Brain microvascular endothelial cell (primary cell): ENCODE data around the gene CDS2.
A peak's percentile ranks its signal among the peaks of the same experiment; 100 is the strongest.

ENCODE experiments used
- DNase-seq: peaks from one replicate; pipeline ENCODE4 v3.0.0-alpha.2; 2020
- H3K27ac ChIP-seq: fragments of 250-450 bp; sonication (Bioruptor Pico); 2 replicates; pipeline ENCODE4 v1.5.1; 2020; ENCODE audit warnings: mild to moderate bottlenecking, moderate library complexity
- H3K27me3 ChIP-seq: fragments of 250-450 bp; sonication (Bioruptor Pico); replicated peaks from 2 replicates; pipeline ENCODE4 v1.5.1; 2020; ENCODE audit warnings: mild to moderate bottlenecking
- H3K36me3 ChIP-seq: fragments of 250-450 bp; sonication (Bioruptor Pico); replicated peaks from 2 replicates; pipeline ENCODE4 v1.5.1; 2020; ENCODE audit warnings: mild to moderate bottlenecking
- H3K4me3 ChIP-seq: 2 replicates; pipeline ENCODE4 v1.5.1; 2011; ENCODE audit warnings: low read depth, mild to moderate bottlenecking, control low read depth, low read length, moderate library complexity
- in situ Hi-C: cut with HindIII; loops from 2 replicates; pipeline ENCODE4 v1.10.0; 2017; ENCODE audit warnings: low sequenced_read_pairs, low pct_ligation_motif_present
- TF ChIP-seq, protein P1 (sequence below): IDR thresholded peaks from 2 replicates; pipeline ENCODE4 v1.5.1; 2011; ENCODE audit warnings: low read depth, mild to moderate bottlenecking, moderate library complexity, low read length, control low read depth, inconsistent platforms; ENCODE audit errors: missing control alignments

Gene CDS2

DNA sequence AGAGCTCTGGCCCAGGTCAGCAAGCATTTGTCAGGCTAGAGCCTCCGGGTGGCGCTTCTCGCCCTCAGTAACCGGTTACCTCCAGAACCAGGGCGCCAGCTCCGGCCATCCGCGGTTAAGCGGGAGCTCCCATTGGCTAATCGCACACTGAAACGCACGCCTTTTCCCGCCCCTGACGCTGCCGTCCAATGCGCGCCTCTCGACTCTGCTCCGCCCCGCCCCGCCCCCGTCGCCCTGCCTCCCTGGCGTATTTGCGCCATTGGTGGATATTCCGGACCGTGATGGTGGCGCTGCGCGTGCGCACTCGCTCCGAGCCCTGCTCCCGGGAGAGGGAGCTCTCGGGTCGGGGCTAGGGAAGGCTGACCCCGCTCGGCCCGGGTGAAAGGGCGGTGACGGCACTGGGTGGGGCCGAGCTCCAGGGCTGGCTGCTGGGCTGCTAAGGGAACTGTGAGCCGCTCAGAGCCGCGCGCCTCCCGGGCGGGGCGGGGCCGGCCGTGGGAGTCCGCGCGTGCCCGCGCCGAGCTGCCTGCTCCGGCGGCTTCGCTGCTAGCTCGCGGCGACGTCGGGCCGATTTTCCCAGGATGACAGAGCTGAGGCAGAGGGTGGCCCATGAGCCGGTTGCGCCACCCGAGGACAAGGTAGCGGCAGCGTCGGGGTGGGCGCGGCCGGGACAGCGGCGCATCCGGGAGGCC, at the start of gene CDS2:
Gene CDS2, plus strand, starts transcription at position 497 of the 692 bp plus-strand sequence. Its CDS starts 85 bp downstream, at position 582.
- H3K27ac ChIP-seq: peak within 1 kb of the TSS; percentile 63
- H3K36me3 ChIP-seq: no peaks in the 10 kb centered on the region
- TF ChIP-seq, protein P1, sequence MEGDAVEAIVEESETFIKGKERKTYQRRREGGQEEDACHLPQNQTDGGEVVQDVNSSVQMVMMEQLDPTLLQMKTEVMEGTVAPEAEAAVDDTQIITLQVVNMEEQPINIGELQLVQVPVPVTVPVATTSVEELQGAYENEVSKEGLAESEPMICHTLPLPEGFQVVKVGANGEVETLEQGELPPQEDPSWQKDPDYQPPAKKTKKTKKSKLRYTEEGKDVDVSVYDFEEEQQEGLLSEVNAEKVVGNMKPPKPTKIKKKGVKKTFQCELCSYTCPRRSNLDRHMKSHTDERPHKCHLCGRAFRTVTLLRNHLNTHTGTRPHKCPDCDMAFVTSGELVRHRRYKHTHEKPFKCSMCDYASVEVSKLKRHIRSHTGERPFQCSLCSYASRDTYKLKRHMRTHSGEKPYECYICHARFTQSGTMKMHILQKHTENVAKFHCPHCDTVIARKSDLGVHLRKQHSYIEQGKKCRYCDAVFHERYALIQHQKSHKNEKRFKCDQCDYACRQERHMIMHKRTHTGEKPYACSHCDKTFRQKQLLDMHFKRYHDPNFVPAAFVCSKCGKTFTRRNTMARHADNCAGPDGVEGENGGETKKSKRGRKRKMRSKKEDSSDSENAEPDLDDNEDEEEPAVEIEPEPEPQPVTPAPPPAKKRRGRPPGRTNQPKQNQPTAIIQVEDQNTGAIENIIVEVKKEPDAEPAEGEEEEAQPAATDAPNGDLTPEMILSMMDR: peak; percentile 61
- no peaks in the 10 kb centered on the region for H3K27me3 ChIP-seq
- in situ Hi-C loops: no loop called here
- H3K4me3 ChIP-seq: peak within 1 kb of the TSS; percentile 79
- peak; percentile 99 for DNase-seq

DNA sequence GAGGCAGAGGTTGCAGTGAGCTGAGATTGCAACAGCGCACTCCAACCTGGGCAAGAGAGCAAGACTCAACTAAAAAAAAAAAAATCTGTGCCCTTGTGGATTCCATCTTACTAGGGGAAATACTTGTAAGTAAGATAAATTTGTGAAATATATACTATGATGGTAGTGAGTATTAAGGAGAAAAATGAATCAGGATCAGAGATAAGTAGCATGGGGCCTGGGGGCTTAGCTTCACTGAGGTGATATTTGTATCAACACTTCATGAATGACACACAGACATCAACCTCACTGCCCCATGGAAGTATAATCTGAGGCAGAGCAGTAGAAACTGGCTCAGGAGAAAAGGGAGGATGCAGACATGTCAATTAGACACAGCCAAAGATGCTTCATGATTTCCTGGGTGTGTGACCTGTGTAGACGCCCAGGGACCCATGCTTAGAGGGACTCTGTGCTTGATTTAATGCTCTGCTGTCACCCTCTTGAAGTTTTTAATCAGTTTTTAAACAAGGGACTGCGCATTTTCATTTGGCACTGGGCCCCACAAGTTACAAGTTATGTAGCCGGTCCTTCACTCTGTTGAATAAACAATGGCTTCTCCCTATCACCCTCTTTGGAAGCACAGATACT, 48.9 kb upstream of the CDS2 start:
- TF ChIP-seq, protein P1: no peak
- in situ Hi-C loops: no loop called here
- Histone ChIP-seq H3K36me3 (no peaks in the 10 kb centered on the region), H3K27ac (no peak overlapping the region), H3K4me3 (no peak overlapping the region), H3K27me3 (no peaks in the 10 kb centered on the region)
- no peak for DNase-seq

DNA sequence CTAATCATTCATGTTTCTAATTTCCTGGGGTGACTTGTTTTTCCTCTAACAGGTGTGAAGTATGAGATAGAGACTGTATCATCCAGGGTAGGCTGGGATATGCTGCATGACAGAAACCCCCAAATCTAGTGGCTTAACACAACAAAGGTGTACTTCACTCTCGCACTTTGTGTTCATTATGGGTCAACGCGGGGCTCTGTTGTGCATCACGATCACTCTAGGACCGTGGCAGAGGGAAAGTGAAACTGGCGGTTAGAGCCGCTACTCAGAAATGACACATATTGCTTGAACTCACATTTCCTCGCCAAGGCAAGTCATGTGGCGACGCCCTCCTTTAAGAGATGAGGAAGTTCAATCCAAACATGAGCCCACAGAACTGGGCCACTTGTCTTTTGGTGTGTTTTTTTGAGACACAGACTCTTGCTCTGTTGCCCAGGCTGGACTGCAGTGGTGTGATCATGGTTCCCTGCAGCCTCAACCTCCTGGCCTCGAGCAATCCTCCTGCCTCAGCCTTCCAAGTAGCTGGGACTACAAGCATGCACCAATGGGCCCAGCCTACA, 48.3 kb upstream of the CDS2 start:
- TF ChIP-seq, protein P1: no peak
- in situ Hi-C loops: no loop called here
- Histone ChIP-seq H3K27me3 (no peaks in the 10 kb centered on the region), H3K36me3 (no peaks in the 10 kb centered on the region), H3K27ac (no peak overlapping the region), H3K4me3 (no peak overlapping the region)
- peak; percentile 9 for DNase-seq

DNA sequence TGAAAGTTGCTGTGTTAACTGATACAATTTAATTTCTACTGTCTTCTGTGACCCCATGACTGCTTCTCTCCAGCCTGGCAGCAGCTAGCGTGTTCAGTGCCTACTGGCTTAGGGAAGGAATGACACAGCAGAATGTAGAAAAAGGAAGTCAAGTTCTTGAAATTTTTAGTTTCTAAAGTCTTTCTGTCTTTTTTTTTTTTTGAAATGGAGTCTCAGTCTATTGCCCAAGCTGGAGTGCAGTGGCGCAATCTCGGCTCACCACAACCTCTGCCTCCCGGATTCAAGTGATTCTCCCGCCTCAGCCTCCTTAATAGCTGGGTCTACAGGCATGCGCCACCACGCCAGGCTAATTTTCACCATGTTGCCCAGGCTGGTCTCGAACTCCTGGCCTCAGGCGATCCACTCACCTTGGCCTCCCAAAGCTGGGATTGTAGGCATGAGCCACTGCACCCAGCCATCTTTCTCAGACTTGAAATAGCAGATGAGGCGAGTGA, 46.4 kb upstream of the CDS2 start:
- Histone ChIP-seq H3K27ac (no peak overlapping the region), H3K36me3 (no peaks in the 10 kb centered on the region), H3K4me3 (no peak overlapping the region), H3K27me3 (no peaks in the 10 kb centered on the region)
- in situ Hi-C loops: no loop called here
- TF ChIP-seq, protein P1: no peak
- DNase-seq: no peak

DNA sequence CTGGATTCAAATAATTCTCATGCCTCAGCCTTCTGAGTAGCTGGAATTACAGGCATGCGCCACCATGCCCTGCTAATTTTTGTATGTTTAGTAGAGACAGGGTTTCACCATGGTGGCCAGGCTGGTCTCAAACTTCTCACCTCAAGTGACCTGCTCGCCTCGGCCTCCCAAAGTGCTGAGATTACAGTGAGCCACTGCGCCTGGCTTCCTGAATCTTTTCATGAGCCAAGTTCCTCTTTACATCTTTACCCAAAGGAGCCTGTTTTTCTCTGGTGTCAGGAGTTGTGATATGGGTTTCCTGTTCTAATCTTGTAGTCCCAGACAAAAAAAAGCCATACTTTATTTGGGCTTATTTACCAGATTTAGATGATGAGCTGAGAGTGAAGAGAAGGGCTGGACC, 41.4 kb upstream of the CDS2 start:
- in situ Hi-C loops: no loop called here
- H3K27me3 ChIP-seq: no peaks in the 10 kb centered on the region
- H3K4me3 ChIP-seq: no peak overlapping the region
- no peak overlapping the region for H3K27ac ChIP-seq
- no peak for DNase-seq
- TF ChIP-seq, protein P1: no peak
- H3K36me3 ChIP-seq: no peaks in the 10 kb centered on the region
